Measurements from ENCODE around the gene CABCOCO1. TPM values are rescaled to one million over a fixed set of nuclear protein-coding genes. Genes with fewer than 3 reads are reported as not detected.

The CABCOCO1 gene
- total and polyA plus RNA-seq, 10 of the 15 experiments (the other 5 are each of a cell fraction or from before 2014, with no cell fraction given): not detected

DNA sequence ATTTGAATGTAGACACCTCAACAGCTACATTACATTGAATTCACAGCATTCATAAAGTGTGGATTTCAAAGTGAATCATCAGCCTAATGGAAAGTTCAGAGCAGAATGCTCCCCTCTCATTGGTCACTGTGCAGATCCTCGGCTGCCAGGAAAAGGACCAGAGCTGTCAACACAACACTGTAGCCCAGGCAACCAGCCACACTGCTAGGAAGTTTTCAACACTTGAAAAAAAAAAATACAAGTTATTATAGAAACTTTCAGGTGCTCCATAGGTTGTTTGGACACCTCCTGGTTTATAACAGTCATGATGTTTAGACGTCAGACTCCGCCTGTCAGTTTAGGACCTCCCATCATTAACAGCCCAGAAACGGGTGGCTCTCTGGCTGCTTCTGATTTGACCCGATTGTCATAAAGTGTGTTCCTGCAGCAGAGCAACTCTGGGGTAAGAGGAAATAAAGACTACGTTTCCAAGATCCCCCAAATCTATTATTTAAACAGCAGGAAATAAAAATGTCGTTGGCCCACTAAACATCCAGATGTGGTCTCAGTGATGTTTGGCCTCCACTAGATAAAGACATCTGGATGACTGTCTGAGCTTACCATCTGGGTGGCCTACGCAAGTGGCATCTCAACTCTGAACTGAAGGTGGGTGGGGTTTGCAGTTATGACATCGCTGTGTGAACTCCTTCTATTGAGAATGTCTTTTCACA lies 117.4 kb downstream of the CABCOCO1 start (continued):
- TF ChIP-seq, protein P1, sequence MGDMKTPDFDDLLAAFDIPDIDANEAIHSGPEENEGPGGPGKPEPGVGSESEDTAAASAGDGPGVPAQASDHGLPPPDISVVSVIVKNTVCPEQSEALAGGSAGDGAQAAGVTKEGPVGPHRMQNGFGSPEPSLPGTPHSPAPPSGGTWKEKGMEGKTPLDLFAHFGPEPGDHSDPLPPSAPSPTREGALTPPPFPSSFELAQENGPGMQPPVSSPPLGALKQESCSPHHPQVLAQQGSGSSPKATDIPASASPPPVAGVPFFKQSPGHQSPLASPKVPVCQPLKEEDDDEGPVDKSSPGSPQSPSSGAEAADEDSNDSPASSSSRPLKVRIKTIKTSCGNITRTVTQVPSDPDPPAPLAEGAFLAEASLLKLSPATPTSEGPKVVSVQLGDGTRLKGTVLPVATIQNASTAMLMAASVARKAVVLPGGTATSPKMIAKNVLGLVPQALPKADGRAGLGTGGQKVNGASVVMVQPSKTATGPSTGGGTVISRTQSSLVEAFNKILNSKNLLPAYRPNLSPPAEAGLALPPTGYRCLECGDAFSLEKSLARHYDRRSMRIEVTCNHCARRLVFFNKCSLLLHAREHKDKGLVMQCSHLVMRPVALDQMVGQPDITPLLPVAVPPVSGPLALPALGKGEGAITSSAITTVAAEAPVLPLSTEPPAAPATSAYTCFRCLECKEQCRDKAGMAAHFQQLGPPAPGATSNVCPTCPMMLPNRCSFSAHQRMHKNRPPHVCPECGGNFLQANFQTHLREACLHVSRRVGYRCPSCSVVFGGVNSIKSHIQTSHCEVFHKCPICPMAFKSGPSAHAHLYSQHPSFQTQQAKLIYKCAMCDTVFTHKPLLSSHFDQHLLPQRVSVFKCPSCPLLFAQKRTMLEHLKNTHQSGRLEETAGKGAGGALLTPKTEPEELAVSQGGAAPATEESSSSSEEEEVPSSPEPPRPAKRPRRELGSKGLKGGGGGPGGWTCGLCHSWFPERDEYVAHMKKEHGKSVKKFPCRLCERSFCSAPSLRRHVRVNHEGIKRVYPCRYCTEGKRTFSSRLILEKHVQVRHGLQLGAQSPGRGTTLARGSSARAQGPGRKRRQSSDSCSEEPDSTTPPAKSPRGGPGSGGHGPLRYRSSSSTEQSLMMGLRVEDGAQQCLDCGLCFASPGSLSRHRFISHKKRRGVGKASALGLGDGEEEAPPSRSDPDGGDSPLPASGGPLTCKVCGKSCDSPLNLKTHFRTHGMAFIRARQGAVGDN (IDR thresholded peaks at IDR 0.05): no peak
- TF ChIP-seq SREBF2 (IDR thresholded peaks at IDR 0.05; ENCODE audit: low read length) (no peak), SIX5 (IDR thresholded peaks at IDR 0.05; ENCODE audit: low read depth, low read length, severe bottlenecking) (no peak), FOXK2 (IDR thresholded peaks at IDR 0.05) (no peak), FOS (IDR thresholded peaks at IDR 0.05; ENCODE audit: borderline replicate concordance, extremely low read depth, insufficient read length) (no peak), ELK1 (IDR thresholded peaks at IDR 0.05; ENCODE audit: low read depth, low read length) (no peak), KAT2A (conservative IDR thresholded peaks at IDR 0.05; ENCODE audit: control insufficient read depth, low read depth, low read length) (no peak), NFXL1 (IDR thresholded peaks at IDR 0.05; ENCODE audit: borderline replicate concordance) (no peak)
